Astrocyte of the cerebellum (primary cell): ENCODE results near the gene MSRB3.

ENCODE experiments used
- DNase-seq: peaks from one replicate; pipeline ENCODE4 v3.0.0-alpha.2; 2011; ENCODE audit warnings: low read depth
- H3K4me3 ChIP-seq: 2 replicates; pipeline ENCODE4 v1.5.1; 2011; ENCODE audit warnings: mild to moderate bottlenecking, low read depth, low read length, moderate library complexity
- CTCF ChIP-seq: IDR thresholded peaks from 2 replicates; pipeline ENCODE4 v1.5.1; 2012; ENCODE audit warnings: low read length, low read depth, moderate library complexity, mild to moderate bottlenecking; ENCODE audit errors: missing control alignments
- in situ Hi-C: cut with HindIII; loops from 2 replicates; pipeline ENCODE4 v1.10.0; 2017; ENCODE audit warnings: low sequenced_read_pairs

MSRB3 gene

GRCh38 chr12:65343230-65343629 lies 64.7 kb downstream of the MSRB3 start:
- no peak for TF ChIP-seq CTCF
- H3K4me3 ChIP-seq, result no peak overlapping the region
- in situ Hi-C loops, result no loop called here
- DNase-seq, result no peak

GRCh38 chr12:65343801-65344200 lies 65.3 kb downstream of the MSRB3 start:
- no peak for TF ChIP-seq CTCF
- DNase-seq, result no peak
- in situ Hi-C loops, result no loop called here
- no peak overlapping the region for H3K4me3 ChIP-seq

- in situ Hi-C loops, result no loop called here
- TF ChIP-seq CTCF, result no peak
- no peak for DNase-seq
- H3K4me3 ChIP-seq, result no peak overlapping the region
Measured at GRCh38 chr12:65355461-65355860, 77.0 kb downstream of the MSRB3 start.

GRCh38 chr12:65362234-65363031 lies 84.0 kb downstream of the MSRB3 start:
- H3K4me3 ChIP-seq, result no peak overlapping the region
- DNase-seq, result no peak
- in situ Hi-C loops, result no loop called here
- no peak for TF ChIP-seq CTCF

- in situ Hi-C loops, result no loop called here
- DNase-seq, result no peak
- no peak for TF ChIP-seq CTCF
- no peak overlapping the region for H3K4me3 ChIP-seq
Measured at GRCh38 chr12:65364046-65364445, 85.6 kb downstream of the MSRB3 start.

GRCh38 chr12:65367396-65367795 lies 88.9 kb downstream of the MSRB3 start:
- in situ Hi-C loops, result no loop called here
- TF ChIP-seq CTCF, result no peak
- DNase-seq, result no peak
- no peak overlapping the region for H3K4me3 ChIP-seq
